NB4 (cell line): ENCODE measurements around the gene FAM89A.

ENCODE experiments used
- DNase-seq: peaks from one replicate; pipeline ENCODE4 v3.0.0; 2010; ENCODE audit warnings: low read depth
- H3K4me3 ChIP-seq: one replicate; pipeline ENCODE4 v1.5.1; 2011; ENCODE audit warnings: mild to moderate bottlenecking, low read depth, low read length, moderate library complexity
- MYC ChIP-seq: IDR thresholded peaks from 2 replicates; pipeline ENCODE4 v1.6.1; 2011; ENCODE audit warnings: low read depth, low read length
- POLR2A ChIP-seq: IDR thresholded peaks from 2 replicates; pipeline ENCODE4 v1.6.1; 2011; ENCODE audit warnings: mild to moderate bottlenecking; ENCODE audit not compliant: insufficient read length; ENCODE audit errors: extremely low read depth
- TF ChIP-seq, protein P1 (sequence below): IDR thresholded peaks from 2 replicates; pipeline ENCODE4 v1.6.1; 2011; ENCODE audit warnings: low read depth, low read length
- TF ChIP-seq, protein P2 (sequence below): IDR thresholded peaks from one replicate; pipeline ENCODE4 v1.5.1; 2012; ENCODE audit warnings: low read depth, low read length

Gene FAM89A

DNA sequence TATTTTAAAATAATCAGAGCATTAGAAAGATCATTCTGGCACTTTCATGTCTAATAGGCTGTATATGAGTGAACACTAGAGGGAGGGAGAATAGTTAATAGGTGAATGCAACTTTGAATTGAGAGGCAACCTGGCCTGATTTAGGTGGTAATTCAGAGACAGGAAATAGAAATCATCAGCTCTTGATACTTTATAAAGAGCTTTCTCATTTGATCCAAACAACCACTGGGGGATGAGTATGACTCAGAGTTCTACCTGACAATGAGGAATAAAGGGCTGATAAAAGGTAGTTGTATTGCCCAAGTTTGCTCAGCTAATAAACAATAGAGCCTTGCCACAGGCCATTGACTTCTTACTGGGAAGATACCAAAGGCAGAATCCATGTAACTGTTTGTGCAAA lies 5.2 kb upstream of the FAM89A start:
- DNase-seq: no peak
- TF ChIP-seq, protein P1, sequence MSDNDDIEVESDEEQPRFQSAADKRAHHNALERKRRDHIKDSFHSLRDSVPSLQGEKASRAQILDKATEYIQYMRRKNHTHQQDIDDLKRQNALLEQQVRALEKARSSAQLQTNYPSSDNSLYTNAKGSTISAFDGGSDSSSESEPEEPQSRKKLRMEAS: no peak
- TF ChIP-seq POLR2A (no peak), MYC (no peak)
- TF ChIP-seq, protein P2, sequence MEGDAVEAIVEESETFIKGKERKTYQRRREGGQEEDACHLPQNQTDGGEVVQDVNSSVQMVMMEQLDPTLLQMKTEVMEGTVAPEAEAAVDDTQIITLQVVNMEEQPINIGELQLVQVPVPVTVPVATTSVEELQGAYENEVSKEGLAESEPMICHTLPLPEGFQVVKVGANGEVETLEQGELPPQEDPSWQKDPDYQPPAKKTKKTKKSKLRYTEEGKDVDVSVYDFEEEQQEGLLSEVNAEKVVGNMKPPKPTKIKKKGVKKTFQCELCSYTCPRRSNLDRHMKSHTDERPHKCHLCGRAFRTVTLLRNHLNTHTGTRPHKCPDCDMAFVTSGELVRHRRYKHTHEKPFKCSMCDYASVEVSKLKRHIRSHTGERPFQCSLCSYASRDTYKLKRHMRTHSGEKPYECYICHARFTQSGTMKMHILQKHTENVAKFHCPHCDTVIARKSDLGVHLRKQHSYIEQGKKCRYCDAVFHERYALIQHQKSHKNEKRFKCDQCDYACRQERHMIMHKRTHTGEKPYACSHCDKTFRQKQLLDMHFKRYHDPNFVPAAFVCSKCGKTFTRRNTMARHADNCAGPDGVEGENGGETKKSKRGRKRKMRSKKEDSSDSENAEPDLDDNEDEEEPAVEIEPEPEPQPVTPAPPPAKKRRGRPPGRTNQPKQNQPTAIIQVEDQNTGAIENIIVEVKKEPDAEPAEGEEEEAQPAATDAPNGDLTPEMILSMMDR: no peak
- no peak overlapping the region for H3K4me3 ChIP-seq

DNA sequence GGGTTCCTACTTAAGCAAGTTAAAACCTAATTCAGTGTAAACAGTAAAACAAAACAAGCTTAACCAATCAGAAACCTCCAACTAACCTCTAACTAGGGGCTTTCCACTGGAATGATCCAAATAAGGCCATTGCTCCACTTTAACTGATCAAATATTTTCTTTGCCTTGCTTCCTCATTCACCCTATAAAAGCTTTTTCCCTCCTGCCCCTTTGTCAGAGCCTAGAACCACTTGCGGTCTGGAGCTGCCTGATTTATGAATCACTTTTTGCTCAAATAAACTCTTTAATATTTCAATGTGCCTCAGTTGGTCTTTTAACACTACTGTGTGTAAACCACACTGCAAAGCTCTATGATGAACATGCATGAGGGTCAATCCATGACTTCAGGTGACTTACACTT lies 4.5 kb upstream of the FAM89A start:
- DNase-seq: no peak
- TF ChIP-seq, protein P1: no peak
- TF ChIP-seq, protein P2: no peak
- TF ChIP-seq MYC: no peak
- no peak for TF ChIP-seq POLR2A
- H3K4me3 ChIP-seq: no peak overlapping the region

DNA sequence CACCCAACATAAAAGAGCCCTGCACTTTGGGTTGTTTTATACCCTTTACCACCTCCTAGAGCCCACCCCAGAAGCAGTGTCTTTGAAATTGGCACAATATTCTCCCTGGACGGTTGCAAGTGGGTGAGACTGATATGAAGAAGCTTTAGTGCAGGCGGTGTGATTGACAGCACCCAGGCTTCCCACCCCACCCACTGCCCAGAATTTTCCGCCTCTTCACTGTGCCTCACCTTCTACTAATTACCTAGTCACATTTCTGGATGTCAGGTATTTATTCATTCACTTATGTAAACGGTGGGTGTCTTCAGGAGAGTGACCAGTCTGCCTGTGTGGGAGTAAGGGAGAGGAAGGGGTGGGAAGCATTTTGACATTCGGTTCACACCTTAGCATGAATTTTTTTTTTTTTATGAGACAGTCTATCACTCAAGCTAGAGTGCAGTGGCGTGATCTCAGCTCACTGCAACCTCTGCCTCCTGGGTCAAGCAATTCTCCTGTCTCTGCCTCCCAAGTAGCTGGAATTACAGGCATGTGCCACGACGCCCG lies 1.7 kb upstream of the FAM89A start:
- no peak for DNase-seq
- TF ChIP-seq, protein P1: no peak
- TF ChIP-seq, protein P2: no peak
- TF ChIP-seq MYC (no peak), POLR2A (no peak)
- no peak overlapping the region for H3K4me3 ChIP-seq

DNA sequence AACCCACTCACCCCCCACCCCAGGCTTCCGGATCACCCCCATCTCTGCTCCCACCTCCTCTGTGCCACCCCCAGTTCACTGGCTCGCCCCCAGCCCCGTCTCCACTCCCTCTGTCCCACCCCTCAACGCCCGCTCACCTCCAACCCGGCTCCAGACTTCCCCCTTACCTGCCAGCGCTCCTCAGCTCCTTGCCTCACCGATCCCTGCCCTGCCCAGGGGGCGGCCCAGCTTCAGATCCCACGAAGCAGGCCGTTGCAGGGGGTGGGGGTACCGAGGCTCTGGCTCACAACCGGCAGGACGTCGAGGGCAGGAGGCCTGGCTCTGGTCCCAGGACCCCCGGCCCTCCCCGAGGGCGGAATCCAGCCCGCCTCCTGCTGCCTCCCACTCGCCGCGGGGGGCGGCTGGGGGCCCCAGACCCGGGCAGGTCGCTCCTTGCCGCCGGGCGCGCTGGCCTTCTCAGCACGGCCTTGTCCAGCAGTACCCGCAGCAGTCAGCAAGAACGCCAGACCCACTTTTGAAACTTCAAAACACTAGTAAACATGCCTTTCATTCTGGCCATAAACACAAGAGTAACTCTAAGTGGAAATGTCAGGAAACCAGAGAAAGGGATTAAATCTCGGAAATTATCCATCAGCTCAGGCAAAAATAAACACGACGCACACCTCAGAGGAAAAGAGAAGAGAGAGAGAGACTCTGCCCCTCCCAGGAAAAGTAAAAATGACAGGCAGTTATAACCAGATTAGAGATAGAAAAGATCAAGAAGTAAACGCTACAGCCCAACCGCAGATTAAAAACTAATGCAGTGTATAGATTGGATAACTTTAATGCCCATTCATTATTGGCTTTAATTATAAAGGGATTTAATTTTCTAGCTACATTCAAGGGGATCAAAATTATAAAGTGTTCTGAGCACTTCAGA lies 1.0 kb upstream of the FAM89A start:
- TF ChIP-seq POLR2A: no peak
- TF ChIP-seq, protein P1: no peak
- TF ChIP-seq, protein P2: no peak
- TF ChIP-seq MYC: no peak
- no peak for DNase-seq
- no peak overlapping the region for H3K4me3 ChIP-seq

DNA sequence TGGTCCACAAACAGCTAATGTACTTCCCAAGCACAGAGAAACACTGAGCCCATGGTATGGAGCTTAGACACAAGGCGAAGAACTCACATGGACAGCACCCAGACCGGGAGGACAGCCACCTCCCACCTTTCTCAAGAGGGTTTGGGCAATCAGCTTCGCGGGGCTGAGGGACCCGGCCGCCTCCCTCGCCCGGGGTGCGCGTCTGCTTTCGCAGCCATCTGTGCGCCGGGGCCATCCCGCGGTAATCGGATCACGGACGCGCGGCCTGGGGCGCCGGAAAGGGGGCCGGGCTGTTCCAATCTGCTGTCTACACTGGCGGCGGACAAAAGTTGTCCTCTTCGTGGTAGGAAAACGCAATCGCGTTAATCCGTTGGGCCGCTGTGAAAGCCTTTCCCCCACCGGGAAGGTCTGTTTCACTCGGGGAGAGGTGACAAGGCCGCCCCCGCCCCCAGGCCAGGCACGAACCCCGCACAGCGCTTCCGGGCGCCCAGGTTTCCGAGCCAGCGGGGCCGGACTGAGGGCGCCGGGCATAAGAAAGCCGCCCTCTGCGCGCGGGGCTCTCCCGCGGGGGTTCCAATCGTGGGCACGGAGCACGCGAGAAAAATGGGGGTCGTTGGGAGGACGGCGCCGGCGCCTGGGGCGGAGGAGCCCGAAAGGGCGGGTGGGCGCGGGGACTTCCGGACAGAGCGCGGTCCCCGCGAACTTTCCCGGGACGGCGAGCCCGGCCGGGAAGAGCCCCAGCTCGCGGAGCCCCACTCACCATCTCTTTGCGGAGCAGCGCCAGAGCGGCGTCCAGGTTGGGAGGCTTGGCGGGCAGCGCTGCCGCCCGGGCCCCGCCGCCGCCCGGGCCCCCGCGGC lies 664 bp downstream of the FAM89A start:
- peak overlapping the region; percentile 59 for H3K4me3 ChIP-seq
- TF ChIP-seq, protein P1: no peak
- TF ChIP-seq POLR2A (no peak), MYC (no peak)
- TF ChIP-seq, protein P2: no peak
- peak; percentile 73 for DNase-seq
